ENCODE data around the gene MRPL34.
A peak's percentile ranks its signal among the peaks of the same experiment; 100 is the strongest.

The MRPL34 gene

DNA sequence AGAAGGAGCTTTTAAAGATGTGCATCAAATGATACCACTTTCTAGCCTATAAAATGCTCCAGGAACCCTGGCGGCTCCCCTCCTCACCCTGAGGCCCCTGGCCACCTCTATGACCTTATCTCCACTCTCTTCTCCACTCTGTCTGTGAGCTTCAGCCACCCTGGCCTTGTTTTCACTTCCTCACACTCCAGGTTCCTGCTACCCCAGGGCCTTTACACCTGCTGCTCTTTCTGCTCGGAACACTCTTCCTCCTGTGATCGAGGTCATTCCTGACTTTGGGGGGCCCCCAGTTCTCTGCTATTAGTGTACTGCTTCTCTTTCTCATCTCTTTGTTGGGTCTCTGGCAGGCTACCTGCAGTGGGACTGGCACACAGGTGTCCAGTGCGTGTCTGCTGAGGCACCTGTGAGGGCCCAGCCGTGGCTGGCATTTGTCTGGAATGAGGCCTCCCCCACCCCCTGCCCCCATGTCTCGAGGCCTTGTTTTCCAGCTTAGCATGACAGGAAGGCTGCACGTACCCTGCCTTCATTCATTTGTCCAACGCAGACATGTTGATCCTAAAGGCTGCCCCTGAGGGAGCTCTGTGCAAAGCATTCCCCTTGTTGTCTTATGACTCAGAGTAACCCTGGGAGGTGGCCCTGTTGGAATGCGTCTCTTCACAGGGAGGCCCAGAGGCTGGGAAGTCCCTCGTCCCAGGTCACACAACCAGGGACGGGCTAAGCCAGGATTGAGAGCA is 6.0 kb downstream of the MRPL34 start:
- no peak for DNase-seq

DNA sequence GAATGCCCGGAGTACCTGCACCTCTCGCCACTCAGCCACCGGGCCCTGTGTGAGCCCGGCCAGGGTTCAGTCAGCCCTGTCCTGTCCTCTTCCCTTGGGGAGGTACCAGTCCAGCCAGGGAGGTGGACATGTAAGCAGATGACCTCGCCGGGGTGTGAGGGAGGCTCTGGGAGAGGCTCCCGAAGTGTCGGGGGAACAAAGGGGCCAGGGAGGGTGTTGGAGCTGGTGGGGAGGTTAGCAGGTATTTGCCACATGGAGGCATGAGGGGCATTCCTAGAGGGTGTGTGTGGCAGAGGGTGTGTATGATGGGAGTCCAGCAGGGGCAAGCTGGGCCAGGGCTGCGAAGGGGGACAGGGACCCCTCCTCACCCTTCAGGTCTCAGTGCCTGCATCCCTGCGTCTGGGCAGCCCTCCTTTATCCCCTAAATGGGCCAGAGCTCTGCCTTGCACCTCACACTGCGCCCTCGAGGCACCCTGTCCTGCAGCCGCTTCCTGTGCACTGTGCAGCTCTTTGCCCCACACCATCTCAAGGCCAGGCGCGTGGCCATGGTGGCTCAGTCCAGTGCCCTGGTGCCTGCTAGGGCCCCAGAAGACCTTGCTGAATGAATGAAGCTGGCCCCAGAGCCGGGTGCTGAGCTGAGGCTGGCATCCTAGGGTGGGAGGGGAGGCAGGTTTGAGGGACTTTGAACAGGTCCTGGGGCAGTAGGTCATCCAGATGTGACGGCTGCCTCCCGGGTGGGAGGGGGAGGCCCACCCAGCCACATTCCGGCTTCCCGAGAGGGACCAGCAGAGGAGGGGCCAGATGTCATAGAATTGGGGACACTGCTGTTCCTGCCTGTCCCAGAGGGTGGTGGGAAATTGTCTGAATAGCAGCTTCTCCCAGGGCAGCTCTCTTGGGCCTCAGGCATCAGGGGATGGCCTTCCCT is 6.8 kb downstream of the MRPL34 start:
- no peak for DNase-seq

DNA sequence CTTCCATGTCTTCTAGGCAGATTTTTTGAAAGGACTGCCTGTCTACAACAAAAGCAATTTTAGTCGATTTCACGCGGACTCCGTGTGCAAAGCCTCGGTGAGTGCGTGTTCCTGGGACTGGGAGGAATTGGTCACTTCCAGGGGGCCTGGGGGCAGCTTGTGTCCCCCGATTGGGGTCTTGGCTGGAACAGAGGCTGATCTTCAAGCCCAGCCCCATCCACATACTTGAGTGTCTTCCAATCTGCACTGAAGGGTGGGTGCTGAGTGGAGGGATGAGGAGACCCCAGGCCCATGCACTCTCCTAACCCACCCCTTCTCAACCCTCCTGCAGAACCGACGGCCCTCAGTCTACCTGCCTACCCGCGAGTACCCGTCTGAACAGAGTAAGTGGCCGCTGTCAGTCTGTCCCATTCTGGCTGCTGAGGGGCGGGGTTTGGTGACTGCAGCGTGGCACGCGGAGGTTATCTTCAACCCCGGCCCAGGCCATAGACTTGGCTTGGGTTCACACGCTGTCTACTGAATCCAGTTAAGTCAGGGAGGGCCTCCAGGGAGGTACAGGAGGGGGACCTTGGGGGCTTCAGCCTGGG is 8.4 kb downstream of the MRPL34 start:
- DNase-seq: no peak

DNA sequence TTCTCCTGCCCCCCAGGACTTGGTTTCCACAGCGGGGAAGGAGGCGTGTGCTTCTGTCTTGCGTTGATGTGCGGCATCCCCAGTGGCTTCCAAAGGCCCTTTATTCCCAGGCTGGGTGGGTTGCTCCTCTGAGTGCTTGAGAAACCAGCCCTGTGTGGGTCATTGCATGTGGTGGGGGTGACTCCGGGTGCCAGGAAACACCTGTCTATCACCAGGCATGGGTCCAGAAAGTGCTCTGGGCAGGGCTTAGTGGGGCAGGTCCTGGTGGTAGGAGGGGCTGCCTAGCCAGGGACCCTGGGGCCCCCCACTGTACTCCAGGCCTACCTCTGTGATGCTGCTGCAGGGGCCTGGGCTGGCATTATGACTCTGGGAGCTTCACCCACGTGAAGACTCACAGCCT is 13.3 kb downstream of the MRPL34 start:
- DNase-seq: no peak

DNA sequence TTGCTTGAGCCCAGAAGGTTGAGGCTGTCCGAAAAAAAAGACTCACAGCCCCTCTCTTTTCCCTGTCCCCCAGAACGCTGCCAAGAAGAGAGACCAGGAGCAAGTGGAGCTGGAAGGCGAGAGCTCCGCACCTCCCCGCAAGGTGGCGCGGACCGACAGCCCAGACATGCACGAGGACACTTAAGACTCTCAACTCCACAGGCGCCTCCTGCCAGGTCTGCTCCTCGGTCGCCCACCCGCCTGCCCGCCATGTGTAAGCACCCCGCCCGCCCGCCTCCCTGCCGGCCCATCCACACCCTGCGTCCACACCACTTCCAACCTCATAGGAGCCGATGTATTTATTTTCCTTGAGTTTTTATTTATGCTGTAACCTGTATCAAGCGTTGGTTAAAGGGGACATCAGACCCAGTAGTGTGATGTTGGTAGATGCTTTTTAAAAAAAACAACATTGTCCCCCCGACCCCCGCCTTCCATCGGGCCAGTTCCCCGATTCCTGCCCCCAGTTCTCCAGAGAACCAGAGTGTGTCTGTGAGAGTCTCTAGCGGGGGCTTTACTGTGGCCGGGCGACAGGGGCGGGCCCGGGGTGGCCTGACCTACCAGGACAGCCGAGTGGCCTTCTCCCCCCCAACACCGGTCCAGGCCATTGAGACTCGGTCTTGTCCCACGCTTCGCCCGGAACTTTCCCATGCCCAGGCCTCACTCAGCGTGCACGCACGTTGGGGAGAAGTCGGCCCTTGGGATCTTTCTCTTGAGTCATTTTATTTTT is 14.0 kb downstream of the MRPL34 start:
- DNase-seq: no peak

DNA sequence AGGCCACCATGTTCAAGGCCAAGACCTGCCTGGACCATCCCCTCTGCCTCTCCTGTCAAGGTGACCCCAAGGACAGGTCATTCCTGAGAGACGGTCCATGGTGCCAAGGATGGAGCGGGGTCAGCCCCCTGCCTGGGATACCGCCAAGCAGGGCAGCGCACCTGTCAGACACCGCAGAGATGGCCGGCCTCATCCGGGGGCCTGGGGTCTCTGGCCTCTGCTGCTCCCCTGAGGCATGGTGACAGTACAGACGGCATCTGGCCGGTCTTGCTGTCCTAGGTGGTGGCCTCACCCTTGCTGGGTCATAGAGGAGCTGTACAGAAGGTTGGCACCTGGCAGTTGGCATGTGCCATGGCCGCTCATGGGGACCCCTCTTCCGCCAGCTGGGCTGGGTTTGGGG is 14.8 kb downstream of the MRPL34 start:
- no peak for DNase-seq

DNA sequence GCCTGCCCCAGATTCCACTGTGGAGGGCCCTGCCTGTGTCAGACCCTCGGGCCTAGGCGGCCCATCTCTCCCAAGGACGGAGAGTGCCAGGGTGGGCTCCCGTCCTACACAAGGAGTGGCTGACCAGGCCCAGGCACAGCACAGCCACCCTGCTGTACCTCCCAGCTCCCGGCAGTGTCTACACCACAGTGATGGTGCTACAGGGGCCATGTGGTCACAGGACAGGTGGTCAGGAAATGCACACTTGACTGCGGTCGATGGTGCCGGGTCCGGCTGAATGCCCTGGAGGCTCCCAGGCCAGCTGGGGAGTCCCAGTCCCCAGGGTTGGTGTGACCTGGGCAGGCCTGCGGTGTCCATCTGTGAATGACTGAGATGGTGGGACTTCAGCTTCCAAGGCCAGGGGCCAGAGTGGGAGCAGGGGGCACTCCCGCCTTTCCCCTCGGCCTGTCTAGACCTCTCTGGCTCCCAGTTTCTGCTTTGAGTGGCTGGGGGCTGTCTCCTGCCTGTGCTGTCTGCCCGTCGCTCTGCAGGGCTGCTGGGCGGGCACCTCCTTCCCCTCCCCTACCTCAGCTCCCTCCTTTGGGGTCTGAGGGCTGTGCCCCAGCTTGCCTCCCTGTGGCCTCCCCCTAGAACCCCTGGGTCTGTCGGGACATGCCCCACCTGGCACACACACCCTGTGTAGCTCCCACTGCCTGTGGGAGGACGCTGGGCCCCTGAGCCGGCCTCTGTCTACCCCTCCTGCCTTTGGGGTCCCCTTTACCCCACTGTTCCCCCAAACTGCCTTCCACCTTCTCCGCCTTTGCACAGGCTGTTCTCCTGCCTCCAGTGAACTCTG is 16.2 kb downstream of the MRPL34 start:
- no peak for DNase-seq

DNA sequence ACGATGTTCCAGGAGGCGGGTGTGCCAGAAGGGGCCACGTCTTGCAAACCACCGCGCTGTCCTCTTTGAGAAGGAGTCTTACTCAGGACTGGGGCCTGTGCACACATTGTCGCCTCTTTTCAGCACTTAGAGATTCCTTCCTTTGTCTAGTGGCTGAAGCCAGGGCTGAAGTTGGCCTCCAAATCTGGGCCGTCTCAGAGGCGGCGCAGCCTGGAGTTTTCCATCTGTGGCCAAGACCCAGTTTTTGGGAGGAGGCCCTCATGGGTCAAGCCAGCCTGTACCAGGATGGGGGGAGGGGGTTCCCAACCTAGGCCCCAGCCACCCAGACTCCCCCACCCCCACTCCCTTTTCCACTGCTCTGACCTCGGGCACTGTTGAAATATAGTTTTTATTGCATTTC is 17.2 kb downstream of the MRPL34 start:
- no peak for DNase-seq

DNA sequence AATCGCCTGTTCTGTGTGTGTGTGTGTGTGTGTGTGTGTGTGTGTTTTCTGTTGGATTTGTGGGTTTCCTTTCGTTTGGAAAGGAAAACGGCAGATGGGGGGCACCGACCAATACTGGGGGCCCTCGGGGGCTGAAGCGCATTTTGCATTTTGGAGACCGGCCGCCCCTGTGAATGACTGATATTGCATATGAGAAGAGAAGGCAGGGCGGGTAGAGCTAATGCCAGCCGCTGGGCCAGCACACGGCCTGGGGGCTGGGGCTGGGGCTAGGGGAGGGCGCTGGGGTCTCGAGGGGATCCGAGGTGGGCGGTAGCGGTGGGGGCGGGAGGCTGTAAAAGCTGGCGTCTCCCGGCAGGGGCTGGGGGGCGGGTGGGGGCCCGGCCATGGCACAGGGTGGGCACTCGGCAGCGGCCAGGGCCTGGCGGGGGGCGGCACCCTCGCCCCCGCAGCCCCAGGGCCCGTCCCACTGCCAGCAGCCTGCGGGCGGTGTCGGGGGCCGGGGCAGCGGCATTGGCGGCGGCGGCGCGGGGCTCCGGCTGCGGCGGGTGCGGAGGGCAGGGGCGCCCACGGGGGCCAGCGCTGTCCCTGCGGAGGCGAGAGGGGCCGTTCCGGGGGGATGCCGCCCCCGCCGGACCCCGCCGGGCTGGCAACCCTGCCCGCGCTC is 17.8 kb downstream of the MRPL34 start:
- DNase-seq: no peak

DNA sequence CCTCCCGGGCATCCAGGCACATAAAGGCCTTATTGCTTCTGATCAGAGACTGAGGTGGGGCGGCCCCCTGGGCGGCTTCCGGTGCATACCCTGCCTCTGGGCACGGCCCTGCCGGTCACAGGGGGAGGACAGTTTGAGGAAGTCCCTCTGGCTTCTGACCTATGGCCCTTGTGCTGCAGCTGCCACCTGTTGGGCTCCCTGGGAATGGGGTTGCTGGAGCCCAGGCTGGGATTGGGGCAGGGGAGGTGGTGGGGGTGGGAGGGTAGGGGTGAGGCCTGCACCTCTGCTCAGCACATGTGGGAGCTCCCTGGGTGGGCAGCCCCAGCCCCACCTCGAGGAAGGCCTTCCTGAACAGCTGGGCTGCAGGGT is 18.3 kb downstream of the MRPL34 start:
- no peak for DNase-seq

DNA sequence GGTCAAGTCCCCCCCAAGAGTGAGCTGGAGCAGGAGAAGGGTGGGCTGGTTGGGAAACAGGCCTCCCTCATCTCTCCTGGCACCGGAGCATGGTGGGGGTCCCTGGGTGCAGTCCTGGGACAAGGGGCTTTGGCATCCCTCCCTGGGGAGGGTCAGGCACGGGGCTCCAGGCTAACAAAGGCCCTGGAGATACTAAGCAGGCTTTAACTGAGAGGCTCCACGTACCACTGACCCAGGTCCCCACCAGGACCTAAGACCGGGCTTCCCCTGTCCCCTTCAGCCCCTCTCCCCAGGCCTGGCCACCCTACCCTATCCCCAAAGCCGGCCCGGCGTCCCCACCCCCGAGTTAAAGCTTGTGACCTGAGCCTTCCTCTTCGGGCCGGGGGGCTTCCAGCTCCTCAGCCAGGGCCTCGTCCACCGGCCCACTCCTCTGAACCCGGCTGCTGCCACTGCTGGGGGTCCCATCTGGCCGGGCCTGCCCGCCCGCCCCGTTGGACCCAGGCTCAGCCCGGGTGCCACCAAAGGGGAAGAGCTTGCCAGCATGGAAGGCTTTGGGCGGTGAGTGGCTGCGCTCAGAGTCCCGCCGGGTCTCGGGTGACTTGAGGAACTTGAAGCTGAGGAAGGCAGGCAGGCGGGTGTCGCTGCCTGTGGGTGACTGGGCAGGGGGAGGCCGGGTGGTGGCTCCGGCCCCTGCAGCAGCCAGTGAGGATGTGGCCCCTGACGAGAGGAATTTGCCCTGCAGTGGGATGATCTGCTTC is 18.9 kb downstream of the MRPL34 start:
- DNase-seq: no peak

DNA sequence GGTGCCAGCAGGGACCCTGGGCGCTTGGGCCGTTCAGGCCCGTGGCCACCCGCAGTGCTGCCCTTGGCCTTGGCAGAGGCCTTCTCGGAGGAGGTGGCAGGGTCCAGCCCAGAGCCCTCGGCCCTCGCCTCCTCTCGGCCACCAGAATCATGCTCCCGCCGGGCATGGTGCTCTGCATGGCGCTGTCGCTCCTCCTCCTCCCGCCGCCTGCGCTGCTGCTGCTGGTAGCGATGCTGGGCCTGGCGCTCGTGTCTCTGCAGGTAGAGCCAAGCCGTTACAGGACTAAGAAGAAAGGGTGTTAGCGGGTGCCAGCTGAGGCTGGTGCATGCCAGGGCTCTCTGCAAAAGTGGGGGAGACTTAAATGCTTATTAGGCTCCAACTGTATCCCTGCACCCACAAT is 19.5 kb downstream of the MRPL34 start:
- no peak for DNase-seq

DNA sequence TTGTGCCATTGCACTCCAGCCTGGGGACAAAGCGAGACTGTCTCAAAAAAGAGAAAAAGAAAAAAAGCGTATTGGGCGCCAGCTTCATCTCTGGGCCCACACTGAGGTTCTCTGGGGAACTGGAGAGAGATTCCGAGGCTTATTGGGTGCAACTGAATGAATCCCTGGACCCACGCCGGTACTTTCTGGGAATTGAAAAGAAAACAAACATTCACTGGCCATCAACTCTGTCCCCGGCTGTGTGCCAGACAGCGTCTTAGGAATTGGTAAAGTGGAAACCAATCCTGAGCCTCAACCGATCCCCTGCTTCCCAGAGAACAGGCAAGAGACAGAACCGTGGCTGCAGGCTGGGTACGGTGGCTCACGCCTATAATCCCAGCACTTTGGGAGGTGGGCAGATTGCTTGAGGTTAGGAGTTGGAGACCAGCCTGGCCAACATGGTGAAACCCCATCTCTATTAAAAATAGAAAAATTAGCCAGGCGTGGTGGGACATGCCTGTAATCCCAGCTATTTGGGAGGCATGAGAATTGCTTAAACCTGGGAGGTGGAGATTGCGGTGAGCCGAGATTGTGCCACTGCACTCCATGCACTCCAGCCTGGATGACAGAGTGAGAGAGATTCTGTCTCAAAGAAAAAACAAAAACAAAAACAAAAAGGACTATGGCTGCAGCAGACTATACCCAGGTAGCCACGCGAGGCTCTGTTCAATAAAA is 20.4 kb downstream of the MRPL34 start:
- DNase-seq: no peak

DNA sequence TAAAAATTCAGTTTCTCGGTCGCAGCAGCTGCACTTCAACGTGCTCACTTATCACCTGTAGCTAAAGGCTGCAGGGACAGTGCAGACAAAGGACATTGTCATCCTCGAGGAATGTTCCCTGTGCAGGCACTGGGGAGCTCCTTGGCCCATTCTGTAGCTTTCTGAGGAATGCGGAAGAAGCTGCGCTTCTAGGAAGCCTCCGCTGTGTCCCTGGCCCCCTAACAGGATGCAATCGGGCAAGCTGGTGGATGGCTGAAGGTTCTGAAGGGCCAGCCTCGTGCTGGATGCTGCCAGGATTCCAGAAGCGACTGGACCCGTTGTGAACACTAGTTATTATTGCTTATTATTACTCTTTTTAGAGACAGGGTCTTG is 20.9 kb downstream of the MRPL34 start:
- no peak for DNase-seq

DNA sequence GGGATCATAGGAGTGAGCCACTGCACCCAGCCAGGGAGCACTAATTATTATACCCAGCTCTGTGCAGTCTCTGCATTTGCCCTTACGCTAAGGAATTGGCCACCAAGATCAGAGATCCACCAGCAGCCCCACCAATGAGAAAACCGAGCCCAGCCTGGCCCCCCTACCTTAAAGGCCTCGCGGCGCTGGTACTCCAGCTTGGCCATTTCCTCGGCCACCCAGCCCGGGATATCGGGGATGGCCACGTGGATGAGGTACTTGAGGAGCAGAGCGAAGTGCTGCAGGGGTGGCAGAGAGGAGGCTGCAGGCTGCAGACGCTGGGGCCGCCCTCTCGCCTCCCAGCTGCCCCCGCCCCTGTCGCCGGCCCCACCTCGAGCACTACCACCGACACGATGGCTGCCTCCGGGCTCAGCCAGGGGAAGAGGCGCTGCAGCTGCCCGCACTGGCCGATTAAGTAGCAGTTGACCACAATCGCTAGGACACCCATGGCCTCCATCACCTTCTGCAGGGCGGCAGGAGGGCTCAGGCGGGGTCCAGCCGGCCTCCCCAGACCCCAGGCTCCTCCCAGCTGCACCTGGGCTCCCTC is 21.5 kb downstream of the MRPL34 start:
- DNase-seq: no peak

DNA sequence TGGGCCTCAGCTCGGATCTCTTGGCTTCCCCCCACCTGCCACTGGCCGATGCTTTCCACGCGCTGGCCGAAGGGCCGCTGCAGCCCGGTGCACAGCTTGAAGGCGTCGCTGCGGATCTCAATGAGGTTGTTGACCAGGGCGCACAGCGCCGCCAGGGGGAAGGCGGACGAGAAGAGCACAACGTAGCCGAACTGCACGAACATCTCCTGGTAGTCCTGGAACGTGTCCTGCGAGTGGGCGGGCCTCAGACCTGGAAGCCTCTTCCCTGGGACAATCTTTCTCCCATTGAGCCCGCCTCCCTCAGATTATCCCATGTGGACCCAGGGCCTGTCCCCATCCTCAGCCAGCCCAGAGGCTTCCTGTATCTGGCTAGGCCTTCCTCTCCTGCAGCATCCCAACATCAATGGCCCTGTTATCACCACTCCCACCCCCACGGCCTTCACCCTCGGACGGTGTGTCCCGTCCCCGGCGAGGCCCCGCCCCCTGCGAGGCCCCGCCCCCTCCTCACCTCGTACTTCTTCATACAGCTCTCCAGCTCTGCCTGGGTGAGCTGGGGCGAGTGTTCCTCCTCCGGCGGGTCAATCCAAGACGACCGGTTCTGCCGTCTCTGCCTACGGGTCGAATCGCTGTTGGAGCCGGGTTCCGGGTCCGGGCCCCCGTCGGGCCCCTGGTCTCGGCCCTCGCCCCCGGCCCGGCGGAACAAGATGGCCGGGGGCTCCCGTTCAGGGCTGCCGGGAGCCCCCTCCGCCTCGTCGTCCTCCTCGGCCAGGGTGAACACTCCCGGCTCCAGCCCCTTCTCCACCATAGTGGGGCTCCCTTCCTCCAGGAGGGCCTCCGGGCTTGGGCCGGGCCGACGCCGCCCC is 22.2 kb downstream of the MRPL34 start:
- DNase-seq: peak; percentile 11

DNA sequence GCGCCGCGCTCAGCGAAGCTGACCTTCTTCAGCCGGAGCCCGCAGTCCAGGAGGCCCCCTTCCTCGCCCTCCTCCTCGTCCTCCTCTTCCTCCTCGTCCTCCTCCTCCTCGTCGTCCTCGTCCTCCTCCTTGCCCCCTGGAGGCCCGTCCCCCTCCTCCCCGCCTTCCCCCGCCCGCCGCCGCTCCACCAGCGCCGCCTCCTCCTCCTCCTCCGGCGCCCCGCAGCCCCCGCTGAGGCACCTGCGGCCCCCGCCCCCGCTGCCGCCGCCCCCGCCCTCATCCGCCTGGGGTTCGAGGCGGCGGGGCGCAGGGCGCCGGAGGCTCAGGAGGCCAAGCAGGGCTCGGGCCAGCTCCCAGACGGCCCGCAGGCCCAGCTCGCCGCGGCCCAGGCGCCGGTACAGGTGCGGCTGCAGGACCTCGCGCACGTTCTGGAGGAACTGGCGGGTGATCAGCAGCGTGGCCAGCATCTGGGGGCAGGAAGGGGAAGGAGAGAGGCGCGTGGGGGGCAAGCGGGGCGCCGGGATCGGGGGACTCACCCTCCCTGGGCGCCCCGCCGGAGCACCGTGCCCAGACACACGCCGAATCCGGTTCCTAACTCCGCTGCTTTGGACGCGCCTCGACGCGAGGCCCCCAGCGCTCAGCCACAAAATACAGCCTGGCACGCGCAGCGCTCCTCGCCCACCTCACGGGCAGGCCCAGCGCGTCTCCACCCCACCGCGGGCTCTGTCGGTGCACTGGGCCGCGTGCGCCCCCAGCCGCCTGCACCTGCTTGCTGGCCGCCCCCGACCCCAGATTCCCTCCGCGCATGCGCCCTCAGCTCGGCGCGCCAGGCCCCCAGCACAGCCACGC is 23.1 kb downstream of the MRPL34 start:
- DNase-seq: peak; percentile 13

All from NCI-H1105 treated with DMSO at 0.1 percent for 48 hours (cell line).